Measurements from ENCODE around the gene SUPT3H.
"Not testable (repeated sequence)": the region's sequence is repeated elsewhere in the genome, so short reads cannot be mapped to it uniquely, and the experiment has no call there.

SUPT3H gene

DNA sequence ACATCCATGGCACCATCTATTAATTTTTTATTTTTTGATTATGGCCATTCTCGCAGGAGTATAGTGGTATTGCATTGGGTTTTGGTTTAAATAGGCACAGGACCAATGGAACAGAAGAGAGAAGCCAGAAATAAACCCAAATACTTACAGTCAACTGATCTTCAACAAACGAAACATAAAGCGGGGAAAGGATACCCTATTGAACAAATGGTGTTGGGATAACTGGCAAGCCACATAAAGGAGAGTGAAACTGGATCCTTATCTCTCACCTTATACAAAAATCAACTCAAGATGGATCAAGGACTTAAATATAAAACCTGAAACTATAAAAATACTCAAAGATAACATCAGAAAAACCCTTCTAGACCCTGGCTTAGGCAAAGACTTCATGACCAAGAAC lies 74.9 kb downstream of the SUPT3H start:
- Histone ChIP-seq H3K27ac (no peak overlapping the region), H3K9me3 (no peaks in the 10 kb centered on the region), H3K4me3 (no peak overlapping the region), H3K27me3 (no peaks in the 10 kb centered on the region), H3K36me3 (no peaks in the 10 kb centered on the region), H3K4me1 (no peaks in the 10 kb centered on the region)
- no peak for DNase-seq
- intact Hi-C loops (cut with DNase I; ENCODE audit: low total_unique reads): no loop called here
- TF ChIP-seq, protein P1, sequence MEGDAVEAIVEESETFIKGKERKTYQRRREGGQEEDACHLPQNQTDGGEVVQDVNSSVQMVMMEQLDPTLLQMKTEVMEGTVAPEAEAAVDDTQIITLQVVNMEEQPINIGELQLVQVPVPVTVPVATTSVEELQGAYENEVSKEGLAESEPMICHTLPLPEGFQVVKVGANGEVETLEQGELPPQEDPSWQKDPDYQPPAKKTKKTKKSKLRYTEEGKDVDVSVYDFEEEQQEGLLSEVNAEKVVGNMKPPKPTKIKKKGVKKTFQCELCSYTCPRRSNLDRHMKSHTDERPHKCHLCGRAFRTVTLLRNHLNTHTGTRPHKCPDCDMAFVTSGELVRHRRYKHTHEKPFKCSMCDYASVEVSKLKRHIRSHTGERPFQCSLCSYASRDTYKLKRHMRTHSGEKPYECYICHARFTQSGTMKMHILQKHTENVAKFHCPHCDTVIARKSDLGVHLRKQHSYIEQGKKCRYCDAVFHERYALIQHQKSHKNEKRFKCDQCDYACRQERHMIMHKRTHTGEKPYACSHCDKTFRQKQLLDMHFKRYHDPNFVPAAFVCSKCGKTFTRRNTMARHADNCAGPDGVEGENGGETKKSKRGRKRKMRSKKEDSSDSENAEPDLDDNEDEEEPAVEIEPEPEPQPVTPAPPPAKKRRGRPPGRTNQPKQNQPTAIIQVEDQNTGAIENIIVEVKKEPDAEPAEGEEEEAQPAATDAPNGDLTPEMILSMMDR (IDR thresholded peaks at IDR 0.05): no peak

DNA sequence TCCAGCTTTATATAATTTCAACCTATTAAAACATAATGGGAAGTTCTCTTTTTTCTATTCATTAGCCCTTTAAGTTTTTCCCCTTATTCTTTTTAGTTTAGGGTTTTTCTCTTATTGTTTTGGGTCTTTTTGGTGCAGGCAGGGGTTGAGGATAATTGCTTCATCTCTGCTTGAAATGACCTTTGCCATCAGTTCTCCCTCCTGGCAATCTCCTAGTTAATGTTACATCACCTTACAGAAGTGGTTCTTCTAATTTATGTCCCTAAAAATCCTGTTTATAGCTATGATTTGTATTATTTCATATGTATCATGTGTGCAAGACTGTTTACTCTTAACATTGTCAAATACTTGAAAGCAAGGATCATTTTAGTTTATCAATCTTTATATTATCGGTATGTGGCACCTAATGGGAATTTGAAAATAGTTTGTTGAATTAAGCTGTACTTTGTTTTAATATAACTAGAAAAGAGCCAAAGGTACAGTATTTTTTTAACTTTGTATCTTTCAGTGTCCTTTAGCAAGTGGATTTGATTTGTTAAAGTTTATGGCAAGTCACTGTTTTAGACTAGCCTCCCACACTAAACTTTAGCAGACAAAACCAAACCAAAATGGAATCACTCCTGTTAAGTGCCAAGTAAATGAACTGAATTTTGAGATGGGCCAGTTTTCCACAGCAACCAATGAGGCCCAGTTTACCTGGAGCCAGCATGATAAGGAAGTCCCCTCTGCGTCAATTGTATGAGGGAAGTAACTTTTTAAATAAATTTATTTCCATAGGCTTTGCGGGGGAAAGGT lies 76.2 kb downstream of the SUPT3H start:
- Histone ChIP-seq H3K4me3 (no peak overlapping the region), H3K4me1 (no peaks in the 10 kb centered on the region), H3K27ac (no peak overlapping the region), H3K36me3 (no peaks in the 10 kb centered on the region), H3K9me3 (no peaks in the 10 kb centered on the region), H3K27me3 (no peaks in the 10 kb centered on the region)
- TF ChIP-seq, protein P1 (IDR thresholded peaks at IDR 0.05): no peak
- intact Hi-C loops (cut with DNase I; ENCODE audit: low total_unique reads): no loop called here
- no peak for DNase-seq

DNA sequence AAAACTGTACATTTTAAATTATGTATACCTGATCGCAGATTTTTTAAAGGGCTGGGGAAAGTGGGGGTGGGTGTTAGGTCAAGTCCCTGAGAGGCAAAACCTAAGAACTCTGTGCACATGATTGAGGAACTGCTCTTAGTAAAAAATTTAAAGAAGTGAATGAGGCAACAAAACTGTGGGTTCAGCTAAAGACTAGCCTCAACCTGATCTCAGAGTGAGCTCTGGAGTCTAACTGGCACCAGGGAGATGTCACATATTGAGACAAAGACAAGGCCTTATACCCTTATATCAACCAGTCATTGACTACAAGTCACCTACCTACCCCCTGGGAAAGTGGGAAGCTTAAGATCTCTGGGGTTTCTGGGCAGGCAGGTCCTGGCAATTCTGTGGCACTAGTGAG lies 77.0 kb downstream of the SUPT3H start:
- H3K36me3 ChIP-seq: no peaks in the 10 kb centered on the region
- H3K27ac ChIP-seq: no peak overlapping the region
- H3K27me3 ChIP-seq: no peaks in the 10 kb centered on the region
- H3K4me3 ChIP-seq: no peak overlapping the region
- TF ChIP-seq, protein P1 (IDR thresholded peaks at IDR 0.05): no peak
- no peak for DNase-seq
- intact Hi-C loops (cut with DNase I; ENCODE audit: low total_unique reads): no loop called here
- H3K4me1 ChIP-seq: no peaks in the 10 kb centered on the region
- no peaks in the 10 kb centered on the region for H3K9me3 ChIP-seq

DNA sequence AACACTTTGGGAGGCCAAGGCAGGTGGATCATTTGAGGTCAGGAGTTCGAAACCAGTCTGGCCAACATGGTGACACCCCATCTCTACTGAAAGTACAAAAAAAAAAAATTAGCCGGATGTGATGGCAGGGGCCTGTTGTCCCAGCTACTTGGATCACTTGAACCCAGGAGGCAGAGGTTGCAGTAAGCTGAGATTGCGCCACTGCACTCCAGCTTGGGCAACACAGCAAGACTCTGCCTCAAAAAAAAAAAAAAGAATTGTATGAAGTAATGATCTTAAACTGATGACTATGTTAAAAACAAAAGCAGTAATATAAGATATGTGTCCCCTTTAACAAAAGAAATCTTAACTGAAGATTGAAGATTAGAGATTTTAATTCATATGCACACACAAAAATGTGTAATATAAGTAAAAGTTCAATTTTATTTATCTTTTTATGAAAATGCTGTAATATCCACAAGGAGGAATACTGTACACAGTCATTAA lies 78.6 kb downstream of the SUPT3H start:
- H3K27ac ChIP-seq: no peak overlapping the region
- no peaks in the 10 kb centered on the region for H3K36me3 ChIP-seq
- H3K4me1 ChIP-seq: no peaks in the 10 kb centered on the region
- DNase-seq: no peak
- no peak overlapping the region for H3K4me3 ChIP-seq
- TF ChIP-seq, protein P1 (IDR thresholded peaks at IDR 0.05): no peak
- no peaks in the 10 kb centered on the region for H3K27me3 ChIP-seq
- intact Hi-C loops (cut with DNase I; ENCODE audit: low total_unique reads): no loop called here
- no peaks in the 10 kb centered on the region for H3K9me3 ChIP-seq

DNA sequence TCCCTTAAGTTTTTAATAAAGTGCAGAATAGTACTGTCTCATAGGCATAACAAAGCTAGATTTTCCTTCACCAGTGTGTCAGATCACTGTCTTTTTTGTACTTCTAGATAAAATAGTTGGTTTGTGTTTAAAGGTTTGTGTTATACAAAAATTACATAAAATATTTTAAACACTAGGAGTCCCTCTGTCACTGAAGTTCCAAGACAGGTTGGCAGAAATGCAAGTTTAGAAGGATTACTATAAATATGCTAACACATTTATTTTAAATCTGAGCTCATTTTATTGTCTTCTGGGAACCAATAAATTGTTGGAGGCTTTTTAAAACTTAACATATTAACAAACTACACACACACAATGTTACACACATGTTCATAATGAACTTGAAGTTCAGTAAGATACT lies 80.4 kb downstream of the SUPT3H start:
- H3K27me3 ChIP-seq: no peaks in the 10 kb centered on the region
- TF ChIP-seq, protein P1 (IDR thresholded peaks at IDR 0.05): no peak
- H3K27ac ChIP-seq: no peak overlapping the region
- no peak for DNase-seq
- H3K4me1 ChIP-seq: no peaks in the 10 kb centered on the region
- no peaks in the 10 kb centered on the region for H3K36me3 ChIP-seq
- no peak overlapping the region for H3K4me3 ChIP-seq
- H3K9me3 ChIP-seq: peaks cover 0 to 4% (median 0%) of the 10 kb centered on the region in 3 donors
- intact Hi-C loops (cut with DNase I; ENCODE audit: low total_unique reads): no loop called here

DNA sequence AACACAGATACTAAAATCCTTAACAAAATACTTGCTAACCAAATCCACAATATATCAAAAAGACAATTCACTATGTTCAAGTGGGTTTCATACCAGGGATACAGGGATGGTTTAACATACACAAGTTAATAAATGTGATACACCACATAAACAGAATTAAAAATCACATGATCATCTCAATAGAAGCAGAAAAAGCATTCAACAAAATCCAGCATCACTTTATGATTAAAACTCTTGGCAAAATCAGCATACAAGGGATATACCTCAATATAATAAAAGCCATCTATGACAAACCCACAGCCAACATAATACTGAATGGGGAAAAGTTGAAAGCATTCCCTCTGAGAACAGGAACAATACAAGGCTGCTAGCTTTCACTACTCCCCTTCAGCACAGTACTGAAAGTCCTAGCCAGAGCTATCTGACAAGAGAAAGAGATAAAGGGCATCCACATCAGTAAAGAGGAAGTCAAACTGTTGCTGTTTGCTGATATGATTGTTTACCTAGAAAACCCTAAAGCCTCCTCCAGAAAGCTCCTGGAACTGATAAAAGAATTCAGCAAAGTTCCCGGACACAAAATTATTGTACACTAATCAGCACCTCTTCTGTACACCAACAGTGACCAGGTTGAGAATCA lies 83.6 kb downstream of the SUPT3H start:
- intact Hi-C loops (cut with DNase I; ENCODE audit: low total_unique reads); H3K36me3 ChIP-seq; DNase-seq; H3K4me3 ChIP-seq; H3K4me1 ChIP-seq; H3K27me3 ChIP-seq; H3K9me3 ChIP-seq; H3K27ac ChIP-seq: not testable (repeated sequence)

Measured in tibial artery (tissue), 4 donors.